Measurements from ENCODE around the gene KCNS1. TPM values are rescaled to one million over a fixed set of nuclear protein-coding genes. Genes with fewer than 3 reads are reported as not detected.

The KCNS1 gene
- total and polyA plus RNA-seq, 2 experiments from 2014 or later: 0.37 to 3.2 TPM

DNA sequence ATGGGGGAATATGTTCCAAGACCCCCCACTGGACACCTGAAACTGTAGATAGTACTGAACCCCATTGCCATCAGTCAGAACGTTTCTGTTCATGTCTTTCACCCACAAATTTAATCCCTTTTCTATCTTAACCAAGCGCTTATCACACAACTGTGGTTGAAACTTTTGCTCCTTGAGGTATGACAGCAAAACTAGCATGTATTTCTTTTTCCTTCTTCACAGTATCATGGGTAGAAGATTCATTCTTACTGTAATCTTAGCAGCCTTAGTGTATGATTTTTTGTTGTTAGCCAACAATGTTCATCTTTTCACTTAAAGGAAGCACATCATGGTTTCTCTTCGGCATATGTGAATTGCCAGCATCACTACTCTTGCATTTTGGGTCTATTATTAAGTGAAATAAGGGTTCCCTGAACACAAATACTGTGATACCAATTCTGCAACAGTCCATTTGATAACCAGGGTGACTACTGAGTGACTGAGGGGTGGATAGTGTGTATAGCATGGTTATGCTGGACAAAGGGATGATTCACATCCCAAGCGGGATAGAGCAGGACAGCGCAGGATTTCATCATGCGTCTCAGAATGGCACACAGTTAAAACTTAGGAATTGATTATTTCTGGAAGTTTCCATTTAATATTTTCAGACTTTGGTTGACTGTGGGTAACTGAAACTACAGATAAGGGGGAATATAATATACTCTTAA lies 41.8 kb downstream of the KCNS1 start:
- DNase-seq (ENCODE audit: low spot score) (no peak), ATAC-seq (no peak)
- no peaks in the 10 kb centered on the region; the same call in 1 of the 2 replicates for H3K79me2 ChIP-seq (replicated peaks; ENCODE audit: insufficient read depth)
- H3K27me3 ChIP-seq (ENCODE audit: insufficient read depth): no peaks in the 10 kb centered on the region
- H3K36me3 ChIP-seq (ENCODE audit: insufficient read depth): no peaks in the 10 kb centered on the region
- Mint-ChIP-seq H3K9me3 (no peaks in the 10 kb centered on the region), H3K4me3 (no peak overlapping the region), H3K27me3 (ENCODE audit: insufficient read depth, low read depth, poor library complexity) (no peaks in the 10 kb centered on the region), H3K36me3 (ENCODE audit: low read depth) (peaks cover 10% of the 10 kb centered on the region; the same call in 2 of the 3 replicates), H3K27ac (peak overlapping the region; percentile 3; the same call in 1 of the 2 replicates), H3K4me1 (peaks cover 4% of the 10 kb centered on the region; the same call in 2 of the 3 replicates)
- no peak overlapping the region for H3K4me3 ChIP-seq
- no peaks in the 10 kb centered on the region; the same call in 1 of the 2 replicates for H4K20me1 ChIP-seq (replicated peaks; ENCODE audit: insufficient read depth)
- H3K27ac ChIP-seq (ENCODE audit: low read depth): no peak overlapping the region
- H3K4me1 ChIP-seq (ENCODE audit: insufficient read depth): no peaks in the 10 kb centered on the region
- no peaks in the 10 kb centered on the region for H3F3A ChIP-seq (replicated peaks; ENCODE audit: low read depth)
- H3K9me2 ChIP-seq (ENCODE audit: insufficient read depth): no peaks in the 10 kb centered on the region
- TF ChIP-seq, protein P1, sequence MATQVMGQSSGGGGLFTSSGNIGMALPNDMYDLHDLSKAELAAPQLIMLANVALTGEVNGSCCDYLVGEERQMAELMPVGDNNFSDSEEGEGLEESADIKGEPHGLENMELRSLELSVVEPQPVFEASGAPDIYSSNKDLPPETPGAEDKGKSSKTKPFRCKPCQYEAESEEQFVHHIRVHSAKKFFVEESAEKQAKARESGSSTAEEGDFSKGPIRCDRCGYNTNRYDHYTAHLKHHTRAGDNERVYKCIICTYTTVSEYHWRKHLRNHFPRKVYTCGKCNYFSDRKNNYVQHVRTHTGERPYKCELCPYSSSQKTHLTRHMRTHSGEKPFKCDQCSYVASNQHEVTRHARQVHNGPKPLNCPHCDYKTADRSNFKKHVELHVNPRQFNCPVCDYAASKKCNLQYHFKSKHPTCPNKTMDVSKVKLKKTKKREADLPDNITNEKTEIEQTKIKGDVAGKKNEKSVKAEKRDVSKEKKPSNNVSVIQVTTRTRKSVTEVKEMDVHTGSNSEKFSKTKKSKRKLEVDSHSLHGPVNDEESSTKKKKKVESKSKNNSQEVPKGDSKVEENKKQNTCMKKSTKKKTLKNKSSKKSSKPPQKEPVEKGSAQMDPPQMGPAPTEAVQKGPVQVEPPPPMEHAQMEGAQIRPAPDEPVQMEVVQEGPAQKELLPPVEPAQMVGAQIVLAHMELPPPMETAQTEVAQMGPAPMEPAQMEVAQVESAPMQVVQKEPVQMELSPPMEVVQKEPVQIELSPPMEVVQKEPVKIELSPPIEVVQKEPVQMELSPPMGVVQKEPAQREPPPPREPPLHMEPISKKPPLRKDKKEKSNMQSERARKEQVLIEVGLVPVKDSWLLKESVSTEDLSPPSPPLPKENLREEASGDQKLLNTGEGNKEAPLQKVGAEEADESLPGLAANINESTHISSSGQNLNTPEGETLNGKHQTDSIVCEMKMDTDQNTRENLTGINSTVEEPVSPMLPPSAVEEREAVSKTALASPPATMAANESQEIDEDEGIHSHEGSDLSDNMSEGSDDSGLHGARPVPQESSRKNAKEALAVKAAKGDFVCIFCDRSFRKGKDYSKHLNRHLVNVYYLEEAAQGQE (IDR thresholded peaks at IDR 0.05; ENCODE audit: unreplicated experiment): no peak
- no peak for TF ChIP-seq POLR2AphosphoS5 (IDR thresholded peaks at IDR 0.05; ENCODE audit: low read depth)
- TF ChIP-seq EZH2 (IDR thresholded peaks at IDR 0.05; ENCODE audit: low read depth, unreplicated experiment): no peak
- TF ChIP-seq, protein P2, sequence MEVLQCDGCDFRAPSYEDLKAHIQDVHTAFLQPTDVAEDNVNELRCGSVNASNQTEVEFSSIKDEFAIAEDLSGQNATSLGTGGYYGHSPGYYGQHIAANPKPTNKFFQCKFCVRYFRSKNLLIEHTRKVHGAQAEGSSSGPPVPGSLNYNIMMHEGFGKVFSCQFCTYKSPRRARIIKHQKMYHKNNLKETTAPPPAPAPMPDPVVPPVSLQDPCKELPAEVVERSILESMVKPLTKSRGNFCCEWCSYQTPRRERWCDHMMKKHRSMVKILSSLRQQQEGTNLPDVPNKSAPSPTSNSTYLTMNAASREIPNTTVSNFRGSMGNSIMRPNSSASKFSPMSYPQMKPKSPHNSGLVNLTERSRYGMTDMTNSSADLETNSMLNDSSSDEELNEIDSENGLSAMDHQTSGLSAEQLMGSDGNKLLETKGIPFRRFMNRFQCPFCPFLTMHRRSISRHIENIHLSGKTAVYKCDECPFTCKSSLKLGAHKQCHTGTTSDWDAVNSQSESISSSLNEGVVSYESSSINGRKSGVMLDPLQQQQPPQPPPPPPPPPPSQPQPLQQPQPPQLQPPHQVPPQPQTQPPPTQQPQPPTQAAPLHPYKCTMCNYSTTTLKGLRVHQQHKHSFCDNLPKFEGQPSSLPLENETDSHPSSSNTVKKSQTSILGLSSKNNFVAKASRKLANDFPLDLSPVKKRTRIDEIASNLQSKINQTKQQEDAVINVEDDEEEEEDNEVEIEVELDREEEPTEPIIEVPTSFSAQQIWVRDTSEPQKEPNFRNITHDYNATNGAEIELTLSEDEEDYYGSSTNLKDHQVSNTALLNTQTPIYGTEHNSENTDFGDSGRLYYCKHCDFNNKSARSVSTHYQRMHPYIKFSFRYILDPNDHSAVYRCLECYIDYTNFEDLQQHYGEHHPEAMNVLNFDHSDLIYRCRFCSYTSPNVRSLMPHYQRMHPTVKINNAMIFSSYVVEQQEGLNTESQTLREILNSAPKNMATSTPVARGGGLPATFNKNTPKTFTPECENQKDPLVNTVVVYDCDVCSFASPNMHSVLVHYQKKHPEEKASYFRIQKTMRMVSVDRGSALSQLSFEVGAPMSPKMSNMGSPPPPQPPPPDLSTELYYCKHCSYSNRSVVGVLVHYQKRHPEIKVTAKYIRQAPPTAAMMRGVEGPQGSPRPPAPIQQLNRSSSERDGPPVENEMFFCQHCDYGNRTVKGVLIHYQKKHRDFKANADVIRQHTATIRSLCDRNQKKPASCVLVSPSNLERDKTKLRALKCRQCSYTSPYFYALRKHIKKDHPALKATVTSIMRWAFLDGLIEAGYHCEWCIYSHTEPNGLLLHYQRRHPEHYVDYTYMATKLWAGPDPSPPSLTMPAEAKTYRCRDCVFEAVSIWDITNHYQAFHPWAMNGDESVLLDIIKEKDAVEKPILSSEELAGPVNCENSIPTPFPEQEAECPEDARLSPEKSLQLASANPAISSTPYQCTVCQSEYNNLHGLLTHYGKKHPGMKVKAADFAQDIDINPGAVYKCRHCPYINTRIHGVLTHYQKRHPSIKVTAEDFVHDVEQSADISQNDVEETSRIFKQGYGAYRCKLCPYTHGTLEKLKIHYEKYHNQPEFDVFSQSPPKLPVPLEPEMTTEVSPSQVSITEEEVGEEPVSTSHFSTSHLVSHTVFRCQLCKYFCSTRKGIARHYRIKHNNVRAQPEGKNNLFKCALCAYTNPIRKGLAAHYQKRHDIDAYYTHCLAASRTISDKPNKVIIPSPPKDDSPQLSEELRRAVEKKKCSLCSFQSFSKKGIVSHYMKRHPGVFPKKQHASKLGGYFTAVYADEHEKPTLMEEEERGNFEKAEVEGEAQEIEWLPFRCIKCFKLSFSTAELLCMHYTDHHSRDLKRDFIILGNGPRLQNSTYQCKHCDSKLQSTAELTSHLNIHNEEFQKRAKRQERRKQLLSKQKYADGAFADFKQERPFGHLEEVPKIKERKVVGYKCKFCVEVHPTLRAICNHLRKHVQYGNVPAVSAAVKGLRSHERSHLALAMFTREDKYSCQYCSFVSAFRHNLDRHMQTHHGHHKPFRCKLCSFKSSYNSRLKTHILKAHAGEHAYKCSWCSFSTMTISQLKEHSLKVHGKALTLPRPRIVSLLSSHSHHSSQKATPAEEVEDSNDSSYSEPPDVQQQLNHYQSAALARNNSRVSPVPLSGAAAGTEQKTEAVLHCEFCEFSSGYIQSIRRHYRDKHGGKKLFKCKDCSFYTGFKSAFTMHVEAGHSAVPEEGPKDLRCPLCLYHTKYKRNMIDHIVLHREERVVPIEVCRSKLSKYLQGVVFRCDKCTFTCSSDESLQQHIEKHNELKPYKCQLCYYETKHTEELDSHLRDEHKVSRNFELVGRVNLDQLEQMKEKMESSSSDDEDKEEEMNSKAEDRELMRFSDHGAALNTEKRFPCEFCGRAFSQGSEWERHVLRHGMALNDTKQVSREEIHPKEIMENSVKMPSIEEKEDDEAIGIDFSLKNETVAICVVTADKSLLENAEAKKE (CRISPR knock-in tag; IDR thresholded peaks at IDR 0.05): no peak
- no peak for TF ChIP-seq JUNB (IDR thresholded peaks at IDR 0.05; ENCODE audit: unreplicated experiment)
- TF ChIP-seq EZH2phosphoT487 (IDR thresholded peaks at IDR 0.05; ENCODE audit: unreplicated experiment): no peak
- no peak for TF ChIP-seq ZNF114 (CRISPR knock-in tag; IDR thresholded peaks at IDR 0.05)
- no peak for TF ChIP-seq CREB1 (CRISPR knock-in tag; IDR thresholded peaks at IDR 0.05; ENCODE audit: low read depth)
- TF ChIP-seq ZNF331 (CRISPR knock-in tag; IDR thresholded peaks at IDR 0.05; ENCODE audit: low read depth): no peak
- H2AFZ ChIP-seq: no peak overlapping the region
- H3K4me2 ChIP-seq: no peak overlapping the region

Data from GM23338 (cell line).